ENCODE data around the gene CDH19.

GRCh38 chr18:66560094-66560493 lies 43.8 kb downstream of the CDH19 start:
- TF ChIP-seq, protein P1, sequence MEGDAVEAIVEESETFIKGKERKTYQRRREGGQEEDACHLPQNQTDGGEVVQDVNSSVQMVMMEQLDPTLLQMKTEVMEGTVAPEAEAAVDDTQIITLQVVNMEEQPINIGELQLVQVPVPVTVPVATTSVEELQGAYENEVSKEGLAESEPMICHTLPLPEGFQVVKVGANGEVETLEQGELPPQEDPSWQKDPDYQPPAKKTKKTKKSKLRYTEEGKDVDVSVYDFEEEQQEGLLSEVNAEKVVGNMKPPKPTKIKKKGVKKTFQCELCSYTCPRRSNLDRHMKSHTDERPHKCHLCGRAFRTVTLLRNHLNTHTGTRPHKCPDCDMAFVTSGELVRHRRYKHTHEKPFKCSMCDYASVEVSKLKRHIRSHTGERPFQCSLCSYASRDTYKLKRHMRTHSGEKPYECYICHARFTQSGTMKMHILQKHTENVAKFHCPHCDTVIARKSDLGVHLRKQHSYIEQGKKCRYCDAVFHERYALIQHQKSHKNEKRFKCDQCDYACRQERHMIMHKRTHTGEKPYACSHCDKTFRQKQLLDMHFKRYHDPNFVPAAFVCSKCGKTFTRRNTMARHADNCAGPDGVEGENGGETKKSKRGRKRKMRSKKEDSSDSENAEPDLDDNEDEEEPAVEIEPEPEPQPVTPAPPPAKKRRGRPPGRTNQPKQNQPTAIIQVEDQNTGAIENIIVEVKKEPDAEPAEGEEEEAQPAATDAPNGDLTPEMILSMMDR (IDR thresholded peaks at IDR 0.05), result peak in 4 of 6 experiments; percentile 18 to 40 (median 34)
- no peak for TF ChIP-seq POLR2A (IDR thresholded peaks at IDR 0.05)

Measured in upper lobe of left lung (tissue), 4 donors.